ENCODE data around the gene EIPR1. TPM values are rescaled to one million over a fixed set of nuclear protein-coding genes. Genes with fewer than 3 reads are reported as not detected.
"Not testable (repeated sequence)": the region's sequence is repeated elsewhere in the genome, so short reads cannot be mapped to it uniquely, and the experiment has no call there.

Gene EIPR1
- total RNA-seq, 1 donor from 2014 or later = 10.2 TPM

DNA sequence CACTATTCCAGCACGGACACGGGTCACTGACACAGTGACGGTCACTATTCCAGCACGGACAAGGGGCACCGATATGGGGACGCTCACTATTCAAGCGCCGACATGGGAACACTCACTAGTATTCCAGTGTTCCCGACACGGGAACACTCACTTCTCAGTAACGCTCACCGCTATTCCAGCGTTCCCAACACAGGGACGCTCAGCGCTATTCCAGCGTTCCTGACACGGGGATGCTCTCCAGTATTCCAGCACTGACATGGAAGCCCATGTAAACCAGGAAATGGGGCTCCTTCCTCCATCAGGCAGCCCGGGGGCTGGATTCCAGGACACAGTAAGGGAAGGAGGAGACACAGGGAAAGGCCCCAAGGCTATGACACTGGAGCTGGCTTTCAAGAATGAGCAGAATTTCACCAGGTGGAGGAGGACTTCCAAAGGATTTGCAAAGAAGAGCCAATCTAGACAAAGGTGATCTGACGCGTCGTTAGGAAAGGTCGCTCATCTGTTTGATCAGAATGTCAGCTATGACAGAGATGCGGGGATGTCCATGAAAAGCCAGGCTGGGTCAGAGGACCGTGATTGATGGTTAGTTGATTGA, 196.1 kb downstream of the EIPR1 start:
- no peak for ATAC-seq
- DNase-seq (ENCODE audit: missing footprints) = peak; percentile 51
- intact Hi-C loops (cut with DNase I) = no loop called here

DNA sequence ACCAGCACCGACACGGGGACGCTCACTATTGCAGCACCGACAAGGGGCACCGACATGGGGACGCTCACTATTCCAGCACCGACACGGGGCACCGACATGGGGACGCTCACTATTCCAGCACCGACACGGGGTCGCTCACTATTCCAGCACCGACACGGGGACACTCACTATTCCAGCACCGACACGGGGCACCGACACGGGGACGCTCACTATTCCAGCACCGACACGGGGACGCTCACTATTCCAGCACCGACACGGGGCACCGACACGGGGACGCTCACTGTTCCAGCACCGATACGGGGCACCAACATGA, 196.8 kb downstream of the EIPR1 start:
- peak; percentile 66 for DNase-seq (ENCODE audit: missing footprints)
- peak; percentile 40 for ATAC-seq
- intact Hi-C loops (cut with DNase I) = not testable (repeated sequence)

DNA sequence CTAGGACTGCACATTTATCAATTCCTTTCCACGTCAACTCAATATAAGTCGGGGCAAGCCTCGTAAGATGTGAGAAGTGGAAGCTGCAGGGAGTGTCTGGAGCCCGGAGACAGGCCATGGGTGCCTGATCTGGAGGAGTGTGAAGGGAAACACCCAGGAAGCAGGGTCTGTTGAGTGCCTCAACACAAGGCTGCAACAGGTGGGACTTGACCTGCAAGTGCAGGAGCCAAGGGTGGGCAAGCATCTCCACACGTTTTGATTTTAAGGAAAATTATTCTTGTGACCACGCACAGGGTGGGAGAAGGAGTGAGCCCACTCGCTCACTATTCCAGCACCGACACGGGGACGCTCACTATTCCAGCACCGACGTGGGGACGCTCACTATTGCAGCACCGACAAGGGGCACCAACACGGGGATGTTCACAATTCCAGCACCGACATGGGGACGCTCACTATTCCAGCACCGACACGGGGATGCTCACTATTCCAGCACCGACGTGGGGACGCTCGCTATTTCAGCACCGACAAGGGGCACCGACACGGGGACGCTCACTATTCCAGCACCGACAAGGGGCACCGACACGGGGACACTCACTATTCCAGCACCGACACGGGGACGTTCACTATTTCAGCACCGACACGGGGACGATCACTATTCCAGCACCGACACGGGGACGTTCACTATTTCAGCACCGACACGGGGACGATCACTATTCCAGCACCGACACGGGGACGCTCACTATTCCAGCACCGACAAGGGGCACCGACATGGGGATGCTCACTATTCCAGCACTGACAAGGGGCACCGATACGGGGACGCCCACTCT, 197.3 kb downstream of the EIPR1 start:
- DNase-seq (ENCODE audit: missing footprints) = peak; percentile 66
- intact Hi-C loops (cut with DNase I) = no loop called here

DNA sequence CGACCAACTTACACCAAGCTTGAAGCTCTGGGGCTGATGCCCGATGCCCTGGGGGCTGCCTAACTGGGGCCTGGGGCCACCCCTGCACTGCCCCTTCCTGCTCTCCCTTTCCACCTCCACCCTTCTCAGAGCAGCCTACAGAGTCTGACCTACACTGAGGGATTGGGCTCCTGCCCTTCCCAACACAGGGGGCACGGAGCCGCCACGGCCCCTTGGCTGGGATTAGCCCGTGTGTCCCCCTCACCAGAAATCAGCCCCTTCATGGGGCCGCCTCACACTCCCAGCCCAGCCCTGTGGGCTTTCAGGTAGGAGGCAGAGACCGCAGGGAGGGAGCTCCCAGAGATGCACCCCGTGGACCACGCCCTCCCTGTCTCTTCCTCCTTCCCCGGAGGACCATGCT, 198.0 kb downstream of the EIPR1 start:
- intact Hi-C loops (cut with DNase I) = no loop called here
- ATAC-seq (no peak), DNase-seq (ENCODE audit: missing footprints) (no peak)

More for the DNA sequence above, 197.3 kb downstream of the EIPR1 start:
- peak; percentile 29 for ATAC-seq

DNA sequence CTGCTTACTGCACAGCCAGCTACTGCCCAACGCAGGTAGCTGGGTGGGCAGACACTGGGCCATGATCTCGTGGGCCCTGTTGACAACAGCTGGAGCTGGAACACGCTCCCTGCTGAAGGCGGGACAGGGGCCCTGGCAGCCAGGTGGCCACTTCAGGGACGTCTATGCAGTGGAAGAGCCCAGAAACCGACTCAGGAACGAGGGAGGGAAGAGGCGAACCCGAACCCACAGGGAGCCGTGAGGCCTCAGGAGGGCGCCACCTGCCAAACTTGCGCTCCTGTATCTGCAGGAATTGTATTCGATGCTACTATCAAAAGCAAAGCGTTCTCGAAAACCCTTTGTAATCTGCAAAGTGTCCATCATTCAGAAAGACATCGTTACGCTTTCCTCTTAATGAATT, 198.4 kb downstream of the EIPR1 start:
- intact Hi-C loops (cut with DNase I) = no loop called here
- no peak for ATAC-seq
- DNase-seq (ENCODE audit: missing footprints) = no peak

DNA sequence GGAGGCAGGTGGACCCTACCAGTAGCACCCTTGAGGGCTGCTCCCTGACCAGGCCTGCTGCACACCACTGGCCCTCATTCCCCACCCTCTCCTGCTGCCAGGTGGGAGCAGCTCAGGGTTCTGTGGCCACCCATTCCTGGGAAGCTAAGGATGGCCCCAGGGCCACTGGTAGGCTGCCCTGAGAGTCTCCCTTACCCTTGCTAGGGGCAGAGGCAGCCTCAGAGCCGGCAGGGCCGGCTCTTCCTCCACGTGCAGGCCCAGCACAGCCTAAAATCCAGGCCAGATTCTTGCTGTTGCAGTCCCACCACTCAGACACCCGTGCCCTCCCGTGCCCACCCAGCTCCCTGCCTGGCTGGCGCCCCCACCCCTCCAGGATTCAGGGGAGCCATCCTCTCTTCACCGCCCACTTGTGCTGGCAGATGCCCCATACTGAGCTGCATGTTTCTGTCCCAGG, 199.0 kb downstream of the EIPR1 start:
- intact Hi-C loops (cut with DNase I) = no loop called here
- no peak for ATAC-seq
- DNase-seq (ENCODE audit: missing footprints) = no peak

DNA sequence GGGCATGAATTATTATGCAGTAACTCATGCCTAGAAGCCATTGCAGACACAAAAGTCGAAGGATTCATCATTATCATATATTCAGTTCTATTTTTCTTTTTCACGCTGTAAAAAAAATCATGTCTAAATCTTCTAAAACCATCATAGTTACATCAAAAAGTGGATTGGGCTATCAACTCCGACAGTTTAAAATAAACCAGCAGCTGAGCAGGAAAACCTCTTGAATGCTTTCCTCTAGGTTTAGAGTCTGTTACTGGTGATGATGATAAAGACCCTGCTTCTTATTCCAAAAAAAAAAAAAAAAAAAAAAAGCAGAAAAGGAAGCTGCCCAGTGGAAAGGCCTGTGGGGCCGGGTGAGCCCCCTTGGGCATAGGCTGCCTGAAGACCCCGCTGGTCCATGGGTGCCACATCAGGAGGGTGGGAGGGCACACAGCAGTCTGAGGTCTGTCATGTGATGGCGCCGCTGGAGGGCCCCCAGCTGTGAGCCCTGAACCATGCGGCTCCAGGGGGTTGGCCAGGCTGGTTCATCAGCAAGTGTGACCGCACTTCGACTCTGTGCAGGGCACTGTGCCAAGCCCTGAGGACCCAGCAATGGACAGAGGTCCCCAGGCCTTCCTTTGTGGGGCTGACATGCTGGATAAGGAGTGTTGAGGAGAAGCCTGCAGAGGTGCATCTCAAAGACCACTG, 199.6 kb downstream of the EIPR1 start:
- ATAC-seq = no peak
- DNase-seq (ENCODE audit: missing footprints) = no peak
- intact Hi-C loops (cut with DNase I) = no loop called here

DNA sequence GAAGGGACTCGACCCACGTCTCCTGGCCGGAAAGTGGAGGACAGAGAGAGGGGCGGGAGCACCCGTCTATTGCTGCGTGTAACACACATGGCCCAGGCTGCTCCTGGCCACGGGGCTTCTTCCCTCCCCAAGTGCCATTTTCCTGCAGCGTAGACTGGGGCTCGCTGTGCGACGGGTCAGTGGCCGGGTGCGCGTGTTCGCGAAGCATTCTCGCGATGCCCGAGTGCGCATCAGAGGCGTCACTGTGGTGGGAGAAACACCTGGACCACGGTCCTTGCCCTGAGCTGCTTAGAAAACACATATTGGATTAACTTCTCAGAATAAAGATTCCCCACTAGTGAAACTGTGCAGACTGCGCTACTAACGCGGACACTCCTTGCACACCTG, 200.8 kb downstream of the EIPR1 start:
- DNase-seq (ENCODE audit: missing footprints) (no peak), ATAC-seq (no peak)
- intact Hi-C loops (cut with DNase I) = no loop called here

DNA sequence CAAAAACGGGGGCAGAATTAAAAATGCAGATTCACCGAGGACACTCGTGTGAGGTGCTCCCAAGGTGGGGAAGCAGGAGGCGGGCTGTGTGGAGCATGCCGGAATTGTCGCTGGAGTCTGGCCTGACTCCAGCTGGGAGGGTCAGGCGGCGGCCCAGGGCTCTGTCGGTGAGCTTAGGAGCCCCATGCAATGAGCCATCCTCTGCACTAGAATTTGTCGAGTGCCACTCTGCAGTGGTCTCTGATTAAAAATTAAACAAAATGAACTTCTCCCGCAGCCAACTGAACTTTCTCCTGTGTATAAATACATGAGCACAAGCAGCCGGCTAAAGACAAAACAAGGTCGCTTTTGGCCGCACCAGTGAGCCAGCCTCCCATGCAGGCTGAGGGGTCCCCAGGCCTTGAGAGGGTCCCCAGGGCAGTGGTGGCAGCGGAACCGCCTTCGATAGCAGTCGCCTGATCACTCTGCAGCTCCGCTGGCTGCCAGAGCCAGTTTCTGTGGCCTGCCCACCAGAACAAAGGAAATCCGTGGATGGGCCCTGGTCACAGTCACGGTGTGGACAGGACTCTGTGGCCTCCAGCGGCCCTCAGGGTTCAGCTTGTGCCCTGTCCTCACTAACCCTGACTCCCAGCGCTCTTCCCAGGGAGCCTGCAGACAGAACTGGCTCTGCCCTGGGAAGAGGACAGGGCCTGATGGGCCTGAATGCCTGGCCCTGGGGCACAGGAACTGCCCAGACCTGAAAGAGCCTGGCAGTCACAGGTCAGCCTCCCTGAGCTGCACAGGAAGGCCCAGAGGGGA, 201.3 kb downstream of the EIPR1 start:
- DNase-seq (ENCODE audit: missing footprints) (no peak), ATAC-seq (no peak)
- intact Hi-C loops (cut with DNase I) = no loop called here

DNA sequence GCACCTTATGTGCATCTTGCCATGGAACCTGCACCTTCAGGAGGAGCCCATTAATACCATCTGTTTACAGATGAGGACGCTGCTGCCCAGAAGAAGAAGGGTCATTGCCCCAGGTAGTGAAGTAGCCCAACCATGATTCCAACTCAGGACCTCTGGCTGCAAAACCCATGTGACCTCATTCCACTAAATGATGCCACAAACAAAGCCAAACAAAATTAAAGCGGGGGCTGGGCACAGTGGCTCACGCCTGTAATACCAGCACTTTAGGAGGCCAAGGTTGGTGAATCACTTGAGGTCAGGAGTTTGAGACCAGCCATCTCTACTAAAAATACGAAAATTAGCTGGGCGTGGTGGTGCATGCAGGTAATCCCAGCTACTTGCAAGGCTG, 202.1 kb downstream of the EIPR1 start:
- DNase-seq (ENCODE audit: missing footprints) (no peak), ATAC-seq (no peak)
- intact Hi-C loops (cut with DNase I) = no loop called here

DNA sequence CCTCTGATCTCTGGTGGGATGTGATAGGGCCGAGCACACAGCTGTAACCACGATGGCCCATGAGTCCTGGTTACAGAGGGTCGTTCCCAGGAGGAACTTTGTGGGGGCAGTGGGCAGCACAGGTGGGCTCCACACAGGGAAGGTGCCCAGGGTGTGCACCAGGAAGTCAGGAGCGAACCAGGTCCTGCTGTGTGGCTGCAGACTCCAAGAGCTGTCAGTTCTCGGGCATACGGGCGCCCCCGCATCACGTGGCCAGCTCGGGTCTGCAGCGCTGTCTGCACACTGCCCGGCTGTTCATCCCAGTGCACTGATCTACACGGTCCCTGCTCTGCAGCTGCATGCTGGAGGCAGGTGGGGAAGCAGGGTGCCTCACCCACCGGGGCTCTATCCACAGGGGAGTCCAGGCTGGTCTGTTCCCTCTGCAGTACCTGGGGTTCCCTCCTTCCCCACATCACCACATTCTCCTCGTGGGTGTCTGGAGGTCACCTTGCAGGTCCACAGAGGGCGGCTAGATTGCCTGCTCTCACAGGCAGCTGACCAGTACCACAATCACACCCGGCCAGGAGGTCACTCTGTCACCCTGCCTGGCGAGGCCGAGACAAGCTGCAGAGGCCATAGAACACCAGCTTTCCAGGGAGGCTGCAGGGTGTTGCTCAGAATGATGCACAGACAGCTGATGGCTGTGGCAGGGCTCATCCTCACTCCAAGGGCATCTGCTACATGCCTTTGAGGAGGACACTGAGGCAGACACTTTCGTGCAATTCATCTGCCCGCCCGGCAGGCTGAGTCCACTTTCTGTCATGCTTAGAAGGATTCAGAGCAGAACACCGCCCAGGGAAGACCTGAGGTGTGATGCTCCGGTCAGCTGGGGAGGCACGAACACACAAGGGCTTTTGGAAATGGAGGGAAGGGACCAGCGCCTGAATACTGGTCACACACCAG, 202.7 kb downstream of the EIPR1 start:
- intact Hi-C loops (cut with DNase I) = no loop called here
- DNase-seq (ENCODE audit: missing footprints) = no peak
- no peak for ATAC-seq

DNA sequence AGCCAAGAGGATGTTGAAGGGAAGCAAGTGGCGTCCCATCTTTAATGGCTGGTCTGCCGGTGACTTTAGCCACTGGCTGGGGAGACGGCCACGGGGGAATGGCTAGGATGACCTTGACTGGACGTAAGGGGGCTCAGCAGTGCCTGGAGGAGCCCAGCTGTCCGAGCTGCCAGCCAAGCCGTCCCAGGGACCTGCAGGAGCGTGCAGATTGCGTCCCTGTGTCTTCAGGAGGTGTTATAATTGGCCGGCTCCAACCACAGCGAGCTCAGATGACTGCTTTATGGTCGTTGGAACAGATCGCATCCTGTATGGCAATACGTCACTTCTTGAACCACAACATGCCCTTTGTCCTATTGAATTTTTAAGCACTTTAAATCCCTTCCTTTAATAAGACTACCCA, 204.6 kb downstream of the EIPR1 start:
- no peak for ATAC-seq
- intact Hi-C loops (cut with DNase I) = no loop called here
- DNase-seq (ENCODE audit: missing footprints) = no peak

DNA sequence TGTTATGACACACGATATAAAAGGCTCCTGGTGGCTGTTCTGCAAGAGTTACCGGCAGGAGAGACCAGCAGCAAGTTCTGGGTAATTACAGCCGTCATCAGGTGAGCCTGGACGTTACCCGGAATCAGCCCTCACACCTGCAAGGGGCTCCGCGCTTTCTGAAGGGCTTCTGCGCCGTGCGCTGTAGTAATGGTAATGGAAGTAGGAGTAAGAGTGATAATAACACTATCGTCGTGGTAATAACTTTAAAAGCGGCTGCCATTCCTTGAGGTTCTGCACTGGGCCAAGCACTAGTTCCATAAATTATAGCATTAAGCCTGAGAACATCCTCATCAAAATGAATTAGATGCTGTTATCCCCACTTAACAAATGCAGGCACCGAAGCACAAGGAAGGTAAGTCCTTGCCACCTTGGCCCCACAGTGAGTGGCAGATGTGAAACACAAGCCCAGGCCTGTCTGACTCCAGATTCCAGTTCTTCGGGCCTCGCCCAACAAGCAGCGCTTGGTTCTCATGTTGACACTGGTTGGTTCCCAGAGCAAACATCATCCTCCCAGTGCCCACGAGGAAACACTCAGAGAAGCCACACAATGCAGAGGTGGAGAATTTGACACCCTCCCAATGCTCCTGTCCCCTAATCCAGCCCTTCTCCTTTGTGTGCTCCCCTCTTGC, 205.2 kb downstream of the EIPR1 start:
- no peak for DNase-seq (ENCODE audit: missing footprints)
- intact Hi-C loops (cut with DNase I) = no loop called here
- ATAC-seq = no peak

DNA sequence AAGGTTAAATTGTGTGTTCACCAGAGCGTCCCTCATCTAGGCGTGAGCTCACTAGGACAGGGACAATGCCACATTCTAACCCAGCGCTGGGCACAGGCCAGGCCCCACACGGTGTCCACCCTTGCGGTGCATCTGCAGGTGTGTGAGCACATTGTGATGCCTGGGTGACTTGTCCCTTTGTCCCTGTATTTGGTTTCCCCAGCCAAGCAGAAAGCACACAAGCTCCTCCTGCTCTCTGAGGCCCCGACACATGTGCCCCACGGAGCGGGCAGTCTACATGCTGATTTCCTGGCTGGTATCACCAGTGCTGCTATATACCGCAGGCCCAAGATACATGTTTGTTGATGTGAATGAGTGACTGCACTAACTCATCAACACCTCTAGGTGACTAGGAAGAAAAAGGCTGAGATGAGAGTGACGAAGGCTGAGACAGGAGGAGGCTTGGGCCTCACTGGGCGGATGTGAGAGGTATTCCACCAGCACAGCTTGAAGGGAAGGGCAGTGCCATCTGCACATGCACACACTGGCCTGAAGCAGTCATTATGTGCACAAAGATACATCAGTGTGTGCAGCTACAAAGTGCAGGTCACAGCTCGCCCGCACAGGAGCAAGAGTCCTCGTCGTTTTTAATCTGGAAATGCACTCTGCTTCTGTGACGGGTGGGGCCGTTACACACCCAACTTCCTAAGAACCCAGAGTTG, 205.9 kb downstream of the EIPR1 start:
- ATAC-seq = peak; percentile 47
- intact Hi-C loops (cut with DNase I) = no loop called here
- DNase-seq (ENCODE audit: missing footprints) = no peak

DNA sequence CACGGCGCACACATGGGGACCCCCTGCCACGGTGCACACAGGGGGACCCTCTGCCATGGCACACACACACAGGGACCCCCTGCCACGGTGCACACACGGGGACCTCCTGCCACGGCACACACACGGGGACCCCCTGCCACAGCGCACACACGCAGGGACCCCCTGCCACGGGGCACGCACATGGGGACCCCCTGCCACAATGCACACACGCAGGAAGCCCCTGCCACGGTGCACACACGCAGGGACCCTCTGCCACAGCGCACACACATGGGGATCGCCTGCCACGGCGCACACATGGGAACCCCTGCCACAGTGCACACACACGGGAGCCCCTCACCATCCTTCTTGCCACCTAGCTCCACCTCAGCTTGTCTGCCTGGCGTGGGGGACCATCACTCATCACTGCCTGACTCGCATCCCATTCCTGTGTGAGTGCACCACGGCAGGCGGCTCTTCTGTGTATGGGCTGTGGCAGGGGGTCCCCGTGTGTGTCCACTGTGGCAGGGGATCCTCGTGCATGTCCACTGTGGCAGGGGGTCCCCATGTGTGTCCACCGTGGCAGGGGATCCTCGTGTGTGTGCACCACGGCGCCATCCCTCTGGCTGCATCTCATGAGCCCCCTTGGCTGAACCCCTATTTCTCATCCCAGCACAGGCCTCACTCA, 206.7 kb downstream of the EIPR1 start:
- intact Hi-C loops (cut with DNase I) = no loop called here
- DNase-seq (ENCODE audit: missing footprints) (no peak), ATAC-seq (no peak)

DNA sequence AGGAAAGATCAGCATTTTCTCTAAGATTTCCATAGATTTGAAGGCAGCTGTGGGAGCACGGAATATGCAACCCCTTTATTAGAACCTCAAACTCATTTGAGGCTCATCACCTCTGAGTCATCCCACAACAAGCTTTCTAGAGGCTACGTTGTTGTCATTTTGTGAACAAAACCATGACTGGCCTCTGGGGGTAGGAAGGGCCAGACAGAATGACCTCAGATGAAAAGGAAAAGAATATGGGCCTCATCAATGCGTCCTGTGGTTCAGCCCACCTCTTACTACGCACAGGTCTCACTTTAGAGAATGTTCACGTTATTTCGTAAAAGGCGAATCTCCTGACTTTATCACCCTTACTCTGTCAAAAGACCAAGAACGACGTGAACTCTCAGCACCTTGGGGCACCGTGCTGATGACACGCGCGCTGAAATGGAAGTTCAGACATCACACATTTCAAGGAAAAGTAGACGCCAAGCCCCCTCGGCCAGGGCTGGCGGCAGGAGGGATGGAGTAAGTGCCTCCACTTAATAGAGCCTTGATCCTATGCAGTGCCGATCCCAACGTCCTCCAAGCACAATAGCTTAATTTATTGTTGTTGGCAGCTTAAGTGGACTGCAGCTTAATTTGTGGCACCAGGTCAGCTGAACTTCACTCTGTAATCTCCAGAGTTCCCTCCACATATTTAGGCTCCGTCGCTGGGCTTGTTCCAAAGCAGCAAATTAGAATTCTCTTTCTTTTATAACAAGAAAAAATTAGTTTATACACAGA, 208.3 kb downstream of the EIPR1 start:
- DNase-seq (ENCODE audit: missing footprints) = no peak
- intact Hi-C loops (cut with DNase I) = no loop called here
- no peak for ATAC-seq
